A172 (cell line): ENCODE measurements around the gene GRAMD4. TPM values are rescaled to one million over a fixed set of nuclear protein-coding genes. Genes with fewer than 3 reads are reported as not detected.

ENCODE experiments used
- DNase-seq: peaks from one replicate; pipeline ENCODE4 v3.0.0-alpha.2; 2015; ENCODE audit warnings: low spot score
- total RNA-seq: library from RNA; depleted of rRNA; stranded (reverse); fragments of >200 nt; shearing (Covaris generic); gene quantifications from 2 replicates; pipeline ENCODE4 v1.2.3, GENCODE V29; 2014; rRNA removed

Gene GRAMD4, protein sequence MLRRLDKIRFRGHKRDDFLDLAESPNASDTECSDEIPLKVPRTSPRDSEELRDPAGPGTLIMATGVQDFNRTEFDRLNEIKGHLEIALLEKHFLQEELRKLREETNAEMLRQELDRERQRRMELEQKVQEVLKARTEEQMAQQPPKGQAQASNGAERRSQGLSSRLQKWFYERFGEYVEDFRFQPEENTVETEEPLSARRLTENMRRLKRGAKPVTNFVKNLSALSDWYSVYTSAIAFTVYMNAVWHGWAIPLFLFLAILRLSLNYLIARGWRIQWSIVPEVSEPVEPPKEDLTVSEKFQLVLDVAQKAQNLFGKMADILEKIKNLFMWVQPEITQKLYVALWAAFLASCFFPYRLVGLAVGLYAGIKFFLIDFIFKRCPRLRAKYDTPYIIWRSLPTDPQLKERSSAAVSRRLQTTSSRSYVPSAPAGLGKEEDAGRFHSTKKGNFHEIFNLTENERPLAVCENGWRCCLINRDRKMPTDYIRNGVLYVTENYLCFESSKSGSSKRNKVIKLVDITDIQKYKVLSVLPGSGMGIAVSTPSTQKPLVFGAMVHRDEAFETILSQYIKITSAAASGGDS
- 12.9 and 106 TPM in 2 replicates for total RNA-seq

DNA sequence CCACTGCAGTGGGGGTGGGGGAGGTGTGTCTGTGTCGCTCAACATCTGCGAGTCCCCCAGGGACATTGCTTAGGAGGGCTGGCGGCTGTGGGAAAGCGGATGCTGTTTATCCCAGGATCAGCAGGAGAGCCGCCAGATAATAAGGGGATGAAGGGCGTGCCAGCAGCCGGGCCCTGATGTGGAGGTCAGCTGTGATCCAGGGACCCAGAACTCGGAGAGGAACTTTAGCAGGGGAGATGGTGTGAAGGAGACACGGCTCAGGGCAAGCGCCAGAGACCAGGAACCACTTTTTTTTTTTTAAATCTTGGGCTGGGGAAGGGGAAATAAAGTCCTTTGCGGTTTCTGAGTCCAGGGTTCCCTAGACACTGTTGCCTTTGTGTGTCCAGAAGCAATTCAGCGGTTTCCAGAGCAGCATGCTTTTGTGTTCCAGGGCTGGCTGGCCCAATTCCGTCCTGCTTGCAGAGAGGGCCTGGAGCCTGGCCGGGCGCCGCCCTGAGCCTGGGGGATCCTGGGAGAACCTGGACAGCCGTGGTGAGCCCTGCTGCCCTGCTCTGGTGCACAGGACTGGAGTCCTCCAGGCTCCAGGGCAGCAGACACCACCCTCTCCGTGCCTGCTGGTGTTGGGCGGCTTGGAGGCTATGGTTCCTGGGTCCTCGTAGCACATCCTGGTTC, at the start of gene GRAMD4:
Gene GRAMD4 (plus strand): TSS at position 557 of the 672 bp plus-strand sequence. CDS start 6,414 bp downstream, outside the sequence.
- no peak for DNase-seq

DNA sequence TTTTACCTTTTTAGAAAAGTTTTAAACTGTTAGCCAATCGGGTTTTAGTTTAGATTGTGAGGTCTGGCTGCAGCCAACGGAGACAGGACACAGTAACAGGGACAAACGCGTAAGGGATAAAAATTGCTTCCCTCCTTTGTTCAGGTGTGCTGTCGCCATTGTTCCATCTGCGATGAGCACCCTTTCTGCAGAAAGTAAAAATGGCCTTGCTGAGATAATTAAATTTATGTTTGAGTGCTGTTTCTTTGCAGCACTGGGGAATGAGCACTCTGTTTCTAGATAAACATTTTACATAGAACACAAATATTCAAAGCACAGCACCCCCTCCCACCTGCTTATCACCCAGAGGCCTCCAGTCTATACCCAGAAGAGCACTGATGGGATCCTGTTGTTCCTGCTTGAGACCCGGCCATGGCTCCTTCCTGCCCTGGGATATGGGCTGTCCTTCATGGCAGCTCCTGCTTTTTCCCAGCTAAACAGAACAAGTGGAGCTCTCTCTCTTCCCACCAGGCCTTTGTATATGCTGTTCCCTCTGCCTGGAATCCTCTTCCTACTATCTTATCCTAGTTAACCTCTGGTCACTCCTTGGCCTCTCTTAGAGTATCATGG, 48.4 kb upstream of the GRAMD4 start:
- DNase-seq = no peak

DNA sequence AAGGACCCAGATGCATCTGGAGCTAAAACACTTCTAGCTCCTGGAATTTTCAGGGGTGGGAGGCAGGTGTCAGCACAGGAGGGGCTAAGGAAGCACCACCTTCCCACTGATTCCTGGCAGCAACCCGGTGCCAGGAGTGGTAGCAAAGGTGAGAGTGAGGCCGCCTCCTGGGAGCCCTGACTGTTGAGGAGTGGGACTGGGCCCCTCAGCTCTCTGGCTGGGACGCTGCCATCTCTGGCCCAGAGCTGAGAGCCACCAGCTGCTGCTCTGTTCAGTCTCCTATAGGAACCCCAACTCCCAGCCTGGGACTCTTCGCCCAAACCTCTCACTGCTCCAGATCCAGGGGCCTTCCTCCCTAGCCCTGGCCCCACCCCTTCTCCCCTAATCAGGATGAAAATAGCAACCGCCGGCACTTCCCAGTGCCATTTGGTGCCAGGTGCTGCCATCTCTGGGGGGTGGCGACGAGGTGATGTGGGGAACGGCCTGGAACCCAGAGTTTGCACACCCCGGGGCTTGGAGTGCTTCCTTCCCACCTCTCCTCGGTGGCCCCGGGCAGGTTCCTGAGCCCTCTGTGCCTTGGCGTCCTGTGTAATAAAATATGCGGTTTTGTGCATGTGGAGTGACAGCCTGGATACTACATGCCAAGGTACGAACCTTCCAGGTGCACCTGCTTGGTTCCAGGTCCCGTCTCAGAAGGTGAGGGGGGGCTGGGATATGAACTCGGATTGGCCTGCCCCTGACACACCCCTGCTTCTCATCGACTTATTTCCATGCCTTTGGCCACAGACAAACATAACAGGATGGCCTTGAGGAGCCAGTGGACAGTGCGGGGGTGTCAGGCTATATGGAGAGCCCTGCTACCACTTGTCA, 47.0 kb upstream of the GRAMD4 start:
- no peak for DNase-seq

DNA sequence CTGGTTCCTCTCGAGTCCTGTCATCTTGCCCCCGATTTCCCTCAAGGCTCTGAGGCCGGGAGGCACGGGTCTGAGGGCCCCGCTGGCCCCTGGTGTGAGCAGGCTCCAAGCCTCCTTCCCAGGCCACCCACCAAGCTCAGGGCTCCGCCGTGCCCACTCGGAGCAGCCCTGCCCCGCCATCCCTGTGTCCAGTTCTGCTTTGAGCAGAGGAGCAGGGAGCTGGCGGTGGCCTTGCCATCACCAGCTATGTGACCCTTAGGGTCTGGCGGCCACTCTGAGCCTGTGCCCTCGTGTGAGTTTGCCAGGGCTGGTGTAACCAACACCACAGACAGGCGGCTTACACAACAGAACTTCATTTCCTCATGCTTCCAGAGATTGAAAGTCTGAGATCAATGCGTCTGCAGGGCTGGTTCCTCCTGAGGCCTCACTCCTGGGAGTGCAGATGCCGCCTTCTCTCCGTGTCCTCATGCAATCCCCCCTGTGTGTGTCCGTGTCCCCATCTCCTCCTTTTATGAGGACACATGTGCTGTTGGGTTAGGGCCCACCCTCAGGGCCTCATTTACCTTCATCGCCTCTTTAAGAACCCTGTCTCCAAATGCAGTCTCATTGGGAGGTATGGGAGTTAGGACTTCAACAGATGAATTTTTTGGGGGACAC, 46.3 kb upstream of the GRAMD4 start:
- no peak for DNase-seq

DNA sequence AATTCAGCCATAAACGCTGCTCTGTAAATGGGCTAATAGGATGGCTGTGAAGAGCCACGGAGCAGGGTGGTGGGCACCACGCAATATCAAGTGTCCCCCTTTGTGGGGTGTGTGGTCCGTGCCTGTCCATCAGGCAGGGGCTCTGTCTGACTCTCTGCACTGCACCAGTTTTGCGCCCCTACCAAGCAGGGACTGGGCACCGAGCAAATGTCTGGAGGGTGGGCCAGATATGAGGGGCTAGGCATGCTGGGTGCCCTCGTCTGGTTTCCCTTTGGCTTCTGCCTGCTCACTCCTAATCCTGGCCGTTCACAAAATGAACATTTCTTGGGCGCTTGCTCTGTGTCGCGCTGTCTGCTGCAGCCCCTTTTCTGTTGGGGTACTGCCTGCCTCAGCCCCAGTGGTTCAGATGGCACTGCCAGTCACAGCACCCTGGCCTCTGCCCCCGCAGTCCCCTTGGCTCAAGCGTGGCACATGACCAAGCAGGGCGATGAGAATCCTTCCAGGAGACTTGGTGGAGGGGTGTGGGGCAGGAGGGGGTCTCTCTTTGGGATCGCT, 45.7 kb upstream of the GRAMD4 start:
- DNase-seq = no peak

DNA sequence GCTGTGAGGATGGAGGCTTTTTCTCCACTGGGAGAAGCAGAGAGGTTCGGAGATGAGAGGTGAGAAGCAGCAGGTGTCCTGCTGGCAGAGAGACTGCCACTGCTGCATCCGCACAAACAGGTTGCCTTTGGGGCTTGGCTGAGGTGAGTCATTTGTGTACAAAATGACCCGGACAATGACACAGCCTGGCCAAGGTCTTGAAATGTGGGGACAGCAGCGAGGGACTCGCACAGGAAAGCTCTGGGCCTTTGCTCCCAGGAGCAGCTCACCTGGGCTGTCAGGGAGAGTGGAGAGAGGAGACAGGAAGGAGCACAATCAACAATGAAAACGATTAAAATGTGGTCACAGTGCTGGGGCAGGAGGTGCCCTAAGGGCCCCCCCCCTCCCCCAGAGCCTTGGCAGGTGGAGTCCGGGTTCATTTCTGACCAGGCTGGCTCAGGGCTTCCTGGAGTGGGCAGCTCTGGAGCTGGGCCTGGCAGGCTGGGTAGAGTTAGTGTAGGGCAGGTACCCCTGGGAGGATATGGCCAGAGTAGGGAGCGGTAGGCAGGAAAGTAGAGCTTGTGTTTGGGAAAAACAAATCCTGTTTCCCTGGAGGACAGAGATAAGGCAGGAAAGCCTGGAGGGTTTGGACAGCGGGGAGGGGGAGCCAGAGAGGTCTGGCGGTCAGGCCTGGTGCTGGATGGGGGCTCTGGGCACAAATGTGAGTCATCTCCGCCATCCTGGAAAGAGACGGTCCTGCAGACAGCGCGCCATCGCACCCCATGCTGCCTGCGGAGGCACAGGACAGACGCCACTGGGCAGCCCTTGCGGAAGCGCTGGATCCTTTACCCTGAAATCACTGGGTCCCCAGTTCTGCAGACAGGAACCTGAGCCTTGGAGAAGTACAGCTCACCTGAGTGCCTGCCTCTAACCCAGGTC, 44.9 kb upstream of the GRAMD4 start:
- DNase-seq = no peak

DNA sequence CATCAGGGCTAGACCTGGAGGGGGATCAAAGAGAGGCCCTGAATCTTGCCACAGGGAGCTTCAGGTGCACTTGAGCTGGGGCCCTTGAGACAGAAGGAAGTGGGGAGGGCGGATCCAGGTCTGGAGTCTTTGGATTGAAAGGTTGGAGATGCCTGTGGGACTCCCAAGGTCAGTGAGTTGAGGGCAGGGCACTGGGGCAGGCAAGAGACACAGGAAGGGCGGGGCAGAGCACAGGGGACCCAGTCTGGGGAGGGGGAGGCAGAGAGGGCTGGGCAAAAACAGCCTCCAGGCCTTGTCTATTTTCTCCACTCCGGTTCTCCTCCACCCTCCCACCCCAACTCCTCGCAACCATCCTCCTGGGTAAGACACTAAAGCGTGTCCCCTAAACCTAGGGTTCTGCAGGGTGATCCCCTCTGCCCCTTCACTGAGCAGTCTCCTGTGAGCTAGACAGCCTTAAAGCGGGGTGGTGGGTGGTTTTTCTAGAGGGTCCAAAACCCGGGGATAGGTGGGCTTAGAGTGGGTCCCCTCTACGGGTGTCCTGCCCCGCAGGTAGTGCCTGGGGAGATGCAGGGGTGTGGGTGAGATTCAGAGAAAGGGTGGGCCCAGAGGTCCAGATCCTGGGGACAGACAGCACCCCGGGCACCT, 44.2 kb upstream of the GRAMD4 start:
- DNase-seq = no peak

DNA sequence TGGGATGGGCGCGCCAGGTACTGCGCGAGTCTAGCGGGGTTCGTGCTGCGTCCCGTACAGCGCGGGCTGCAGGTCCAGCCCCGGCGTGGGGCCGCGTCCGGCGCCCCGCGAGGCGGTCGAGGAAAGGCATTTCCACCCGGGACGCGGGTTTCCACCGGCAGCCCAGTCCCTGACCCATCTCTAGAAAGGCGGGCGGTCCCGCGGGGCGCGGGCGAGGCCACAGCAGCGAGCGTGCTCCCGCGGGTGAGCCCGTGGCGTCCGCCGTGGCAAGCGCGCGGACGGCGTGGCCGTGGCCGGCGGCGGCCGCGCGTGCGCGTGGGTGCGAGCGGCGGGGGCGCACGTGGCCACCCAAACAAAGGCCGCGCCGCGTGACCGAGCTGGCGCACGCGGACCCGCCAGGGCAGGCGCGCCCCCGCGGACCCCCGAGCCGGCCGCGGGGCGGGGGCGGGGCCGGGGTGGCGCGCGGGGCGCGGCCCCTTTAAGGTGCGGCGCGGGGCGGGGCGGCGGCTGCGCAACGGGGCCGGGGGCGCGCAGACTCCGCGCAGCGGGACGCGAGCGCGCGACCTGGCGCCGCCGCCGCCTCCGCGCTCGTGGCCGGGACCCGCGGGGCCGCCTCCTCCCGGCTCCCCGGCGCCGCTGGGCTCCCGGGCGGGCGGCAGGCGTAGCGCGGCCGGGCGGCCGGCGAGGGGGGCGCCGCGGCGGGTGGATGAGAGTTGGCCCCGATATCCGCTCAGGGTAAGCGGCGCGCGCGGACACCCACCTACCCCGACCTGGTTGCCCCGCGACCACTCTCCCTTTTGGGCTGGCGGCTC, 43.4 kb upstream of the GRAMD4 start:
- DNase-seq = no peak

DNA sequence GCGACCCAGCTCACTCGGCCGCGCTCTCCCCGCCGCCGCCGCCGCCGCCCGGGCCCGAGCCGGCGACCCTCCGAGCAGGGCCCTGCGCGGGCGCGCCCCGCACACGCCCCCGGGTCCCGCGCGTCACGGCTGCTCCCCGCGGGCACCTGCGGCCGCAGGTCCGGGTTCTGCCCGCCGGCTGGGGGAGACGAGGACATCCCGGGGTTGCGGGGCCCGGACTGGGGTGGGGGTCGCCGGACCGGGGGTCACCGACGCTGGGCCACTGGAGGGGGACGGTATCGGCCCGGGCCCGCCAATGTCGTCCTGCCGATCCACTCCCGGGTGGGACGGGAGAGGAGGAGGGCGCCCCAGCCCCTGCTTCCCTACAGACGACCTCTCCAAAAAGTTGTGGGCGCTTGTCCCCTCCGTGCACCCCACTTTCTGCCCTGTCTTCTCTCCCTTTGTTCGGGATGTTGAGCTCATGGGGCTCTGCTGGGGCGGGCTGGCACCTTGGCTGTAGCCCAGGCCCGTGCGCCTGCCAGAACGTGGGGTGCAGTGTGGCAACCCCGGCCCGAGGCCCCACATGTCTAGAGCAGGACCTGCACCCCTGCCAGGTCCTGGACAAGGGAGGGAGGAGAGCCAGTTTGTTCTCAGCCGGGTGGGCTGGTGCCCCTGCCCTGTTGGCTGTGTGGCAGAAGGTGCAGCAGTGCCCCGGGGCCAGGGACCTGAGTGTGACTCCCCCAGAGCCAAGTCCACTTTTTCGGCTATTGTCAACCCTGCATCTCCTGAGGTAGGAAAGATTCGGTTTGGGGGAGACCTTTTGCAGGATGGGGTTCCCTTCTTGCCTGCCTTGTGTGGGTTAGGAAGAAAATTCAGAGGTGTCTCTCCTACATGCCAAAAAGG, 42.6 kb upstream of the GRAMD4 start:
- no peak for DNase-seq

DNA sequence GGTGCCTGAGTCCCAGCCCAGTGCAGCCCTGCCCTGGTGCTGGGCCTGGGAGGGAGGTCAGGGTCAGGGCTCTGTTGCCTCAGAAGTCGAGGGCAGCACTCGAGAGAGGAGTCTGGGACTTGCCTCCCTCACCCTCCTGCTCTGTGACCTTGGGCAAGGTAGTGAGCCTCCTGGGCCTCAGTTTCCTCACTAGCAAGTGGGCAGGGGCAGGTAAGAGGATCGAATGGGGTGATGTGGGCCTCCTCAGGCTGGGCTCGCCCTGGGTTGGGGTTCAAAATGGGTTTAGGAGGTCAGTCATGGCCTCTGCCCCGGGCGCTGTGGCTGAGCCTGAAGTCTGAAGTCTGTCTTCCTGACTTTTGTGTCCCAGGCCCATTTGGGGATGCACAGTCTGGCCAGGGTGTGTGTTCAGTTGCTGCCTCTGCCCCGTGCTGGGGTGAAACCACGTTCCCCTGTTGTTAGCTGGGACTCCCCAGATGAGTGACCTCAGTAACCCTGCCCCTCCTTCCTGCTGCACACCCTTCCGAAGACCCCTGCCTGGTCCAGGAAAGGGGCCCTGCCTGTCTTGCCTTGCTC, 41.8 kb upstream of the GRAMD4 start:
- DNase-seq = no peak

DNA sequence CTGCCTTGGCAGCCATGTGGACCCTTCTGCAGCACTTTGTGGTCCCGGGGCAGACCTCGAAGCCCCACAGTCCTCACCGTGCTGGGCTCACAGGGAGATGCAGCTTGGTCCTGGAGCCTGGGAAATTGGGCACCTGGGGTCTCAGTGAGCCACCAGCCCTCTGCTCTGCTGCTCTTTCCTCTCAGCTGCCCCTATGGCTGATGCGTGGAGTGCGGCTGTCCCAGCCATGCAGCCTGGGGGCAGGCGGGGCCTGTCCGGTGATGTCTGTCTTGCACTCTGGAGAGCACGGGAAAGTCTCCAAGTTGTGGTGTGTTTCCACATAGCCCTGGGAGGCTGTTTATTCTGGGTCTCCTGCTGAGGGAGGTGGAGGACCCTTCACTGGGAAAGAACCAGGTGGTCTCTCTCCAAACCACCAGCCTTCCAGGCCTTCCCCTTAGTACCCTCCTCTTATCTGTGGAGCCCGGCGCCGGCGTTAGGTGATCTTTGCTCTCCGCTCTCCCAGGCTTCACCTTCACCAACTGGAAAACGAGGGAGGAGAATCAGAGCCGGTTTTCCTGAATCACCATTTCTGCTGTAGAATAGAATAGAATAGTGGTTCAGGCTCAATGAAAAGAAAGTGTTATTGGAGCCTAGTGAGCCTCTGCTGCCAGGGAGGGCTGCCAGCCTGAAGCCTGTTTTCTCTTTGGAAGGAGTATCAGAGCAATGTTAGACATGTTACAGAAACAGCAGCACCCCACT, 41.2 kb upstream of the GRAMD4 start:
- no peak for DNase-seq

DNA sequence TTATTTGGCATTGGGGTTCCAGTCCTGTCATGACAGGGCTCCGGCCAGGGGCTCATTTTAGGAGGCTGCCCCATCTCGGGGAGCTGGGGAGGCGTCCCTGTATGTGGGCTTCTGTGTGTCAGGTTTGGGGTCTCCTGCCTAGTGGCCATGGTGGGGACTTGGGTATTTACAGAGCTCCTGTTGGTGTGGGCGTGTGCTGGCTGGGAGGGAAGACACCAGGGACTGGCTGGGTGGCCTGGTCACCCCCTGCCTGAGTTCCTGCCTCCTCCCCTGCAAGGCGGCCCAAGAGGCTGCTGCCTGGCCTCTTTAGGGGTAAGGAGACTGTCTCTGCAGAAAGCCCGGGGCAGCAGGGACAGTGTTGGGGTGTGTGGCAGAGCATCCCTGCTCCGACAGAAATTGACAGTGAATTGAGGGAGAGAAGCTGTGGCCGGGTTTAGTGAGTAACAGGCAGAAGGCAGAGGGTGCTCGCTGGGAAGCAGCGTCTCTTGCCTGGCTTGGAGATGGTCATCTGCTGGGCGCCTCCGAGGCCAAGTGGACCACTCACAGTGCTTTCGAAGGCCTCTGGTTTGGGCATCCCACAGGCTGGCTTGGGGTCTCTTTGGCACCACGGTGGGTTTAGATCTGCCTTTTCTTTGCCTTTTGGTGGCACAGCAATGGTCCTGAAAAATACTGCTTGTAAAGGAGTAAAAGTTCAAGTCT, 40.3 kb upstream of the GRAMD4 start:
- no peak for DNase-seq

DNA sequence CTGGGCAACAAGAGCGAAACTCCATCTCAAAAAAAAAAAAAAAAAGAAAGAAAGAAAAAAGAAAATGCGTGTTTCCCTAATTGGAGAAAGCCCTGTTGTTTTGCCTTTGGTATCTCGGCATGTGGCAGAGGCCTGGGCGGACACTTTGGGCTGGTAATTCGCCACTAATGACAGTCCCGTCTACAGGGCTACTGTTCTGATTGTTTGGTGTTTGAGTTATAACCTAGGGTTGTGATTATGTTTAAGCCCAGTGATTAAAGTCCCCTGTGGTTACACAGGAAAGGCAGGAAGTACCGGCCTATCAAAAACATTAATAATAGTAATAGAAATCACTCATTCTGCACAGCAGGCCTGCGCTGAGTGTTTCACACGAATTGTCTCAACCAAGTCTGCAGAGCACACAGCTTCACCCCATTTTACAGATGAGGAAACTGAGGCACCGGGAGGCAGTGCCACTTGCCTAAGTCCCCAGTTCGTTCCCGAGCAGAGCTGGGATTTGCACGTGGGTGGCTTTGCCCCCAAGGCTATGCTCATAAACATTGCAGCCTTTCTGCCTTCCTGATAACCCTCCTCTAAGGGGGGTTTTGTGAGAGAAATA, 39.1 kb upstream of the GRAMD4 start:
- DNase-seq = no peak

DNA sequence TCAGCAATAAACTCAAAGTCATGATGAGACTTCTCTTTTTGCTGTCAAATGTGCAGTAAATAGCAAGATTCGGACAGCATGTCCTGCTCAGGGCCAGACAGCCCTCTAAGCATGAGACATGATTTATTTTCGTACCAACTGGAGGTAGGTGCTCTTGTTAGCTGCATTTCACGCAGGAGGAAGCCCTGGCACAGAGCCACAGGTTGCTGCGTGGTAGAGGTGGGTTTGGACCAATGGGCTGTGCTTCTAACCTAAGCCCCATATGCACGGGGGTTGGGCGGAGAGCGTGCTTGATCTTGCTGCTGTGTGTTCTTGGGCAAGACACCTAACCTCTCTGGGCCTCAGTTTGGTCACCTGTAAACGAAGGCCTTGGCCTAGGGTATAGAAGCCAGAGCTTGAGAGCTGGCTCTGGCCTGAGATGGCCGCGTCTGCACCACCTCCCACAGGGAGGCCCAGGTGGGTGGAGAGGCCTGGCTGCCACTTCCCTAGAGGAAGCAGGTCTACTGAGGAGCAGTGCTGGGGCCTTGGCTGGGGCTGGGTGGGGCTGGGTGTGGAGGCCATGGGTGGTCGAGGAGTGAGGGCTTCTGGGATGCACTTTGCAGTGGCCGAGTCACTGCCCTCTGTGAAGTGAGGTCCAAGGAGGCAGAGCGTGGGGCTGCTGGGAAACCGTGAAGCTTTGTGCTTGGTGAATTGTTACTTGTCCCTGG, 38.5 kb upstream of the GRAMD4 start:
- no peak for DNase-seq
